G401.6 (cell line): ENCODE measurements around the gene MTERF4.

ENCODE experiments used
- FAIRE-seq: peaks from 2 replicates; lab custom pipeline; 2012; peaks lifted over from hg19 to GRCh38; lab: Jason Lieb, UNC

The MTERF4 gene

GRCh38 chr2:241068942-241069810 is 32.9 kb downstream of the MTERF4 start:
- FAIRE-seq, result no peak

GRCh38 chr2:241068136-241068941 is 33.7 kb downstream of the MTERF4 start:
- FAIRE-seq, result no peak

- no peak for FAIRE-seq
Observed at GRCh38 chr2:241067501-241068135, 34.5 kb downstream of the MTERF4 start.

GRCh38 chr2:241066893-241067341 is 35.2 kb downstream of the MTERF4 start:
- FAIRE-seq, result no peak

- FAIRE-seq, result no peak
Observed at GRCh38 chr2:241066171-241066892, 35.8 kb downstream of the MTERF4 start.

- FAIRE-seq, result no peak
Observed at GRCh38 chr2:241065355-241065803, 36.7 kb downstream of the MTERF4 start.

GRCh38 chr2:241064802-241065354 is 37.2 kb downstream of the MTERF4 start:
- no peak for FAIRE-seq

- FAIRE-seq, result no peak
Observed at GRCh38 chr2:241064008-241064801, 37.9 kb downstream of the MTERF4 start.

- FAIRE-seq, result no peak
Observed at GRCh38 chr2:241063587-241063986, 38.5 kb downstream of the MTERF4 start.

GRCh38 chr2:241063093-241063551 is 39.0 kb downstream of the MTERF4 start:
- FAIRE-seq, result no peak

- FAIRE-seq, result no peak
Observed at GRCh38 chr2:241062389-241063092, 39.5 kb downstream of the MTERF4 start.

GRCh38 chr2:241061275-241061674 is 40.8 kb downstream of the MTERF4 start:
- FAIRE-seq, result no peak

- no peak for FAIRE-seq
Observed at GRCh38 chr2:241053576-241054251, 48.4 kb downstream of the MTERF4 start.

GRCh38 chr2:241052677-241053360 is 49.3 kb downstream of the MTERF4 start:
- no peak for FAIRE-seq

GRCh38 chr2:241051578-241052487 is 50.3 kb downstream of the MTERF4 start:
- no peak for FAIRE-seq

- FAIRE-seq, result no peak
Observed at GRCh38 chr2:241050624-241051577, 51.2 kb downstream of the MTERF4 start.
